ENCODE results near the gene STAG2.
A peak's percentile ranks its signal among the peaks of the same experiment; 100 is the strongest.
"Not testable (repeated sequence)": the region's sequence is repeated elsewhere in the genome, so short reads cannot be mapped to it uniquely, and the experiment has no call there.

The STAG2 gene

GRCh38 chrX:123961268-123962005, at the start of gene STAG2:
Gene STAG2 (plus strand): TSS chrX:123961706. CDS start chrX:124022628, 60,922 bp downstream.
- DNase-seq (ENCODE audit: low read depth in 3 of 3), result peak in 2 of 3 donors; percentile 44 to 62

- DNase-seq (ENCODE audit: low read depth in 3 of 3), result no peak
These were observed 44.4 kb upstream of the STAG2 start for GRCh38 chrX:123917069-123917468.

- DNase-seq (ENCODE audit: low read depth in 3 of 3), result no peak
These were observed 43.3 kb upstream of the STAG2 start for GRCh38 chrX:123918106-123918721.

- DNase-seq (ENCODE audit: low read depth in 3 of 3), result no peak
These were observed 41.3 kb upstream of the STAG2 start for GRCh38 chrX:123920105-123920785.

- no peak for DNase-seq (ENCODE audit: low read depth in 3 of 3)
These were observed 38.3 kb upstream of the STAG2 start for GRCh38 chrX:123923211-123923610.

- DNase-seq (ENCODE audit: low read depth in 3 of 3), result no peak
These were observed 37.3 kb upstream of the STAG2 start for GRCh38 chrX:123924186-123924585.

- DNase-seq (ENCODE audit: low read depth in 3 of 3), result no peak
These were observed 33.7 kb upstream of the STAG2 start for GRCh38 chrX:123927845-123928244.

GRCh38 chrX:123932055-123932454, 29.5 kb upstream of the STAG2 start:
- DNase-seq (ENCODE audit: low read depth in 3 of 3), result not testable (repeated sequence)

GRCh38 chrX:123943074-123943473, 18.4 kb upstream of the STAG2 start:
- no peak for DNase-seq (ENCODE audit: low read depth in 3 of 3)

- no peak for DNase-seq (ENCODE audit: low read depth in 3 of 3)
These were observed 18.0 kb upstream of the STAG2 start for GRCh38 chrX:123943488-123943887.

GRCh38 chrX:123949846-123950245, 11.7 kb upstream of the STAG2 start:
- DNase-seq (ENCODE audit: low read depth in 3 of 3), result no peak

- DNase-seq (ENCODE audit: low read depth in 3 of 3), result peak in 1 of 3 donors; percentile 8
These were observed 2.0 kb upstream of the STAG2 start for GRCh38 chrX:123959281-123960063.

GRCh38 chrX:123960956-123961267, 594 bp upstream of the STAG2 start:
- peak in 1 of 3 donors; percentile 6 for DNase-seq (ENCODE audit: low read depth in 3 of 3)

- peak in 2 of 3 donors; percentile 6 to 32 for DNase-seq (ENCODE audit: low read depth in 3 of 3)
These were observed 531 bp downstream of the STAG2 start for GRCh38 chrX:123962006-123962467.

- DNase-seq (ENCODE audit: low read depth in 3 of 3), result peak; percentile 65 to 81 (median 76)
These were observed 1.4 kb downstream of the STAG2 start for GRCh38 chrX:123962794-123963373.

GRCh38 chrX:123964156-123964834, 2.8 kb downstream of the STAG2 start:
- DNase-seq (ENCODE audit: low read depth in 3 of 3), result no peak

- no peak for DNase-seq (ENCODE audit: low read depth in 3 of 3)
These were observed 4.2 kb downstream of the STAG2 start for GRCh38 chrX:123965712-123966111.

GRCh38 chrX:123967497-123967896, 6.0 kb downstream of the STAG2 start:
- DNase-seq (ENCODE audit: low read depth in 3 of 3), result no peak

GRCh38 chrX:123968383-123969050, 7.0 kb downstream of the STAG2 start:
- DNase-seq (ENCODE audit: low read depth in 3 of 3), result no peak

- DNase-seq (ENCODE audit: low read depth in 3 of 3), result no peak
These were observed 10.5 kb downstream of the STAG2 start for GRCh38 chrX:123971982-123972381.
